Left hindlimb (tissue), 1 donor: ENCODE measurements around the gene KRTAP12-3.
"Not testable (repeated sequence)": the region's sequence is repeated elsewhere in the genome, so short reads cannot be mapped to it uniquely, and the experiment has no call there.

ENCODE experiments used
- DNase-seq: peaks from one replicate; pipeline ENCODE4 v3.0.0-alpha.2; 2018

KRTAP12-3 gene, protein sequence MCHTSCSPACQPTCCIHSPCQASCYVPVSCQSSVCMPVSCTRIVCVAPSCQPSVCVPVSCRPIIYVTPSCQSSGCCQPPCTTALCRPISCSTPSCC

DNA sequence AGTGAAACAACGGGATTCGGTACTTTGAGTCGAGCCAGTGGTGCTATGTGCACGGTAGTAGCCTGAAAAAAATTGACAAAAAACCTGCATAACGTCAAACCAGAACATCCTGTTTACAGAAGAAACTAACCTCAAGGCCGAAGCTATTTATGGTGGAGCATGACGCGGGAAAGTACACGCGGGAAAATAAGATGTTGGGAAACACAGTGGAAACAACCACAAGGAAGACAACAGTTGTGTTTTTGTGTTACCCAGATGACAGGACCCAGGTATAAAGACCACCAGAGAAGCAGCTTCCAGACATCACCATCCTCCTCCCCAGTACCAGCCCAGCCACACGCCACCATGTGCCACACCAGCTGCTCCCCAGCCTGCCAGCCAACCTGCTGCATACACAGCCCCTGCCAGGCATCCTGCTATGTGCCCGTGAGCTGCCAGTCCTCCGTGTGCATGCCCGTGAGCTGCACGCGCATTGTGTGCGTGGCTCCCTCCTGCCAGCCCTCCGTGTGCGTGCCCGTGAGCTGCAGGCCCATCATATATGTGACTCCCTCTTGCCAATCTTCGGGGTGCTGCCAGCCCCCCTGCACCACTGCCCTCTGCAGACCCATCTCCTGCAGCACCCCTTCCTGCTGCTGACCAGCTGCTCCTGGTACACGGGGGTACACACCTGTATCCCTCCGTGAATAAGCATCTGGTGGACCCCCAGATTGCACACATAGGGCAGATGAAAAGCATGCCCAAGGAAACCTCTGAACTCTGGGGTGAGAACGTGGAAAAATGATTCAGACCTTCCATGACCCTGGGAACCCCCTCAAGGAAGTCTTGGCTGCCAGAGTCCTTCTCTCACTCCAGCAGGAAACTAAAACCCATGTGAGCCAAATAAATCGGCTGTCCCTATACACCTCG is at the start of gene KRTAP12-3:
TSS of gene KRTAP12-3 (plus strand) at position 298 of the 906 bp plus-strand sequence. CDS start at position 346, 48 bp downstream.
- no peak for DNase-seq

DNA sequence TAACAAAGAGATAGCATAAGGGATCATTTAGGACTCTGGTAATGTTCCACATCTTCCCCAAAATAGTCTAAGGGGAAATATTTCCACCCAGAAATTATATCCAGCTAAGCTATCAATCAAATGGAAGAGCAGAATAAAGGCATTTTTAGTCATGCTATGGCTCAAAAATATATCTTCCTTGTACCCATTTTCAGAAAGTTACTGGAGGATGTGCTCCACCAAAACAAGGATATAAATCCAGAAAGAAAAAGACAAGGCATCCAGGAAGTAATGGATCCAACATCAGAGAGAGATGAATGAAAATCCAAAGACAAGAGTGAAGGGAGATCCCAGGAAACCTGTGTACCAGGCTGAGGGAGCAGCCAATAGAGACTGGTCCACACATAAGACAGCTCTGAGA is 48.5 kb upstream of the KRTAP12-3 start:
- DNase-seq = no peak

DNA sequence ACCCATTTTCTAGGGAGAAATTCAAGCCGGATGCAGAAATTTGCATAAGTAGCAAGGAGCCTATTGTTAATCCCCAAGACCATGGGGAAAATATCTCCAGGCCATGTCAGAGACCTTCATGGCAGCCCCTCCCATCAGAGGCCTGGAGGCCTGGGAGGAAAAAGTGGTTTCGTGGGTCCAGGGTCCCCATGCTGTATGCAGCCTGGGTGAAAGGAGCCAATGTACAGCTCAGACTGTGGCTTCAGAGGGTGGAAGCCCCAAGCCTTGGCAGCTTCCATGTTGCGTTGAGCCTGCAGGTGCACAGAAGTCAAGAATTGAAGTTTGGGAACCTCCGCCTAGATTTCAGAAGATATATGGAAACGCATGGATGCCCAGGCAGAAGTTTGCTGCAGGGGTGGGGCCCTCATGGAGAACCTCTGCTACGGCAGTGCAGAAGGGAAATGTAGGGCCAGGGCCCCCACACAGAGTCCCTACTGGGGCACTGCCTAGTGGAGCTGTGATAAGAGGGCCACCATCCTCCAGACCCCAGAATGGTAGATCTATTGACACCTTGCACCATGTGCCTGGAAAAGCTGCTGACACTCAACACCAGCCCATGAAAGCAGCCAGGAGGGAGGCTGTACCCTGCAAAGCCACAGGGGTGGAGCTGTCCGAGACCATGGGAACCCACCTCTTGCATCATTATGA is 47.4 kb upstream of the KRTAP12-3 start:
- DNase-seq = not testable (repeated sequence)

DNA sequence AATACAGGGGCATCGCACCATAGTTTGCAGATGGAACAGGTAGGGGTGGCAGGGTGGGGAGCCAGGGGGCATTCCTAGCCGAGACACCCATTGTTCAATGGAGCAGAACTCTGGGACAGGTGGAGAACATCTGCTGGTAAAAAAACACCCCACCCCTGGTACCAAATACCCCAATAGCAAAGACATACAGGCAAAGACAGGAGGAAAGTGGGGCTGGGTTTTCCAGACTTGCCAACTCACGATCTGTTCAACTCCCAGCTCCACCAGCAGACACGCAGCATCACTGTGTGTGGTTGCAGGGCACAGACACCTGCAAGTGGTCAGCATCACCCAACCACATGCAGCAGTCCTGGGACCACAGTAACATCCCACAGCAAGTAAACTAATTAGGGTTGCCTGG is 46.2 kb upstream of the KRTAP12-3 start:
- no peak for DNase-seq

DNA sequence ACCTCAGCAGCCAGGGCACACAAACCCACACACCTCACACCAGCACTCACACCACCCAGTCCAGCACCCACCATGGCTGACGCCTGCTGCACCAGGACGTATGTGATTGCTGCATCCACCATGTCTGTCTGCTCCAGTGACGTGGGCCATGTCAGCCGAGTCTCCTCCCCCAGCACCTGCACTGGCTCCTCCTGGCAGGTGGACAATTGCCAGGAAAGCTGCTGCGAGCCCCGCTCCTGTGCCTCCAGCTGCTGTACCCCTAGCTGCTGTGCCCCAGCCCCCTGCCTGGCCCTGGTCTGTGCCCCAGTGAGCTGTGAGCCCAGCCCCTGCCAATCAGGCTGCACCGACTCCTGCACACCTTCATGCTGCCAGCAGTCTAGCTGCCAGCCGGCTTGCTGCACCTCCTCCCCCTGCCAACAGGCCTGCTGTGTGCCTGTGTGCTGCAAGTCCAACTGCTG is 45.7 kb upstream of the KRTAP12-3 start, which contains the start of gene KRTAP10-8:
TSS of gene KRTAP10-8 (plus strand) at position 51 of the 458 bp plus-strand sequence. CDS start at position 73, 22 bp downstream.
- DNase-seq = no peak

DNA sequence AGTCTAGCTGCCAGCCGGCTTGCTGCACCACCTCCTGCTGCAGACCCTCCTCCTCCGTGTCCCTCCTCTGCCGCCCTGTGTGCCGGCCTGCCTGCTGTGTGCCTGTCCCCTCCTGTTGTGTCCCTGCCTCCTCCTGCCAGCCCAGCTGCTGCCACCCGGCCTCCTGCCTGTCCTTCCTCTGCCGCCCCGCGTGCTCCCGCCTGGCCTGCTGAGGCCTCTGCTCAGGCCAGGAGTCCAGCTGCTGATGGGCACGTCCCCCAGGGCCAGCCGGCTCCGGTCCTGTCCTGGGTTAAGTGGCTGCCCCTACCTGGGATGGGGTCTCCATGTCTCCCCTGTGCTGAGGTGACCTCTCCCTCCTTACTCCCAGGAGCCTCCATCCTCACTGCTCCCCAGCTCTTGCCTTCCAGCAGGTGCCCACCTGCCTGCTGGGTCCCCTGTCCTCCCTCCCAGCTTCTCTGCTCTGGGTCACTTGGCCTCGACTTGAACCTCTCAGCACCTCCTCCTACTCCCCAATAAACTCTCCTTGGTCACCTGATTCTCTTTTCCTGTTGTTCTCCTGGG is 45.0 kb upstream of the KRTAP12-3 start:
- DNase-seq = no peak

DNA sequence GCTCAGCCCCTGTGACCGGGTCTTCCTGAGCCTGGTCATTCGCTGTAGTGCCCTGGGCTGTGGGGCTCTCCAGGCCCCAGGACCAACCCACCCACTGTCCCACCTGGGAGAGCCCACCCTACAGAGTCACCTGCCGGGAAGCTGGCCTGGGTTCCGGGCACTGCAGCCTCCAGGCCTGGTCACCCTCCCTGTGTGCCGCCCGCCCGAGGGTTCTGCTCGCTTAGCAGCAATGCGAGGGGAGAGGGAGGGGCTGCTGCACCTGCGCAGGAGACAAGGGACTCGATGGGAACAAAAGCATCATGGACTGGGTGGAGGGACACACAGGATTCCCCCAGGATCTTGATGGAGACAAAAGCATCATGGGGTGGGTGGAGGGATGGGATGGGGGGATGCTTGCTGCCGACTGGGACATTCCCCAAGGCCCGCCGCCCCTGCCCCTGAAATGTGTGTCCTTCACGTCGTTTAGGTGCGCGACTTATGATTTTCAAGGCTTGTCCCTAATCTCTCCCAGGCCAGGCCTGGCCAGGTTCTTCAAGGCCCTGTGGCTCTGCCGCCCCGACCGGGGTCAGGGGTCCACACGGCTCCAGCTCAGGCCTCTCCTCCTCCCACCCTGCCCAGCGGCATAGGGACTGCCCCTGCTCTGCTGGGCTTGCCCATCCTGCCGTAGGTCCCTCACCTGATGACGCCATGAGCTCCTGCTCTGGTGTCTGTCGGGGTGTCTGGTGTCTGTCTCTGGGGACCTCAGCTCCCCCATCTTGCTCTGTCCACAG is 44.2 kb upstream of the KRTAP12-3 start:
- DNase-seq = no peak

DNA sequence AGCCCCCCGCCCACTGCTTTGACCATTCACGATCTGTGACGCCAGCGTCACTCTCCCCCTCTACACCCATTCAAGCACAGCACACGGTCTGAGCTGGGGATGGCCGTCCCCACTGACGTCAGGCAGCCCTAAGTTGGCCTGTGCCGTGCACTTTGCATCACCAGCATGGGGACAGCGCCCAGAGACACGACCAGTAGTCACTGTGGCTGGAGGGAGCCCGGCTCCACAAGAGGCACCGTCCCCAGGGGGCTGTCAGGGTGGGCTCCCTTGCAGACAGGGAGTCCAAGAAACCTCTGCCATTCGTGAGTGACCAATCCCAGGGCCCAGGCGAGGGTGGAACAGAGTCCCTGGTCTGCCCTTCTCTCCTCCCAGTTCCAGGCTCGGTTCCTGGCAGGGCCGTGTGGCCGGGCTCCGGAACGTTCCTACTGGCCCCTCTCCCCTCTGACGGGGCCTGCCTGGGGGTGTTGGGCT is 43.5 kb upstream of the KRTAP12-3 start:
- DNase-seq = no peak

DNA sequence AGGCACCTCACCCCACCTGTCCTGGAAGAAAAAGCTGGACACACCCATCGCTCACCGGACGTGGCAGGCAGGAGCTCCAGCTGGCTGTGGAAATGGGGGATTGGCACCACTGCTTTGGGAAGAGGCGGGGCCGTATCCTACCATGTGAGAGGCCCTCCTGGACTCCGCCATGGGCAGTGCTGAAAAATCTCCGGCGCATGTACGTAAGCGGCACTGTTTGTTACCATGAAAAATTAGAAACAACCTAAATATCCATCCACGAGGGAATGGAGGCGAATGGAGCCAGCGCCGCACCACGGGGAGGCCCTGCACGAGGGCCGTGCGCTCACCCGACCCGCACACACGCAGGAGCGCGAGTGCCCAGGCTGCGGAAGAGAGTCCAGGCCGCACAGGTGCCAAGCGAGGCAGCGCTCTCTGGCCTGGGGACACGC is 42.8 kb upstream of the KRTAP12-3 start:
- DNase-seq = no peak

DNA sequence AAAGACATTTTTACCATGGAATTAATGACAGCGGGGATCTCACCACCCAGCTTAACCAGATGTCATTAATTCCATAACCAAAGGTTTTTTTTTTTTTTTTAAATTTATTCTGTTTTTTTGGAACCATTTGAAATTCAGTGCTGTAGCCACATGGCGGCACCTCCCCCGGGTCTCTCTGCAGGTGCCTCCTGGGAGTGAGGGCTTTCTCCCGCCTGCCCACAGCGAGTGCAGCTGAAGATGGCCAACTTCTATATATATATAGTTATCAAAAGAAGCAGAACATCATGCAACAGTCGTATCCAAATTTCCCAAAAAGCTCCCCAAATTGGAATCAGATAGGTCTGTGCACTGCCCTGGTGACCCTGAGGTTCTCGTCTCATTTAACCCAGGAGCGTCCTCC is 42.3 kb upstream of the KRTAP12-3 start:
- no peak for DNase-seq

DNA sequence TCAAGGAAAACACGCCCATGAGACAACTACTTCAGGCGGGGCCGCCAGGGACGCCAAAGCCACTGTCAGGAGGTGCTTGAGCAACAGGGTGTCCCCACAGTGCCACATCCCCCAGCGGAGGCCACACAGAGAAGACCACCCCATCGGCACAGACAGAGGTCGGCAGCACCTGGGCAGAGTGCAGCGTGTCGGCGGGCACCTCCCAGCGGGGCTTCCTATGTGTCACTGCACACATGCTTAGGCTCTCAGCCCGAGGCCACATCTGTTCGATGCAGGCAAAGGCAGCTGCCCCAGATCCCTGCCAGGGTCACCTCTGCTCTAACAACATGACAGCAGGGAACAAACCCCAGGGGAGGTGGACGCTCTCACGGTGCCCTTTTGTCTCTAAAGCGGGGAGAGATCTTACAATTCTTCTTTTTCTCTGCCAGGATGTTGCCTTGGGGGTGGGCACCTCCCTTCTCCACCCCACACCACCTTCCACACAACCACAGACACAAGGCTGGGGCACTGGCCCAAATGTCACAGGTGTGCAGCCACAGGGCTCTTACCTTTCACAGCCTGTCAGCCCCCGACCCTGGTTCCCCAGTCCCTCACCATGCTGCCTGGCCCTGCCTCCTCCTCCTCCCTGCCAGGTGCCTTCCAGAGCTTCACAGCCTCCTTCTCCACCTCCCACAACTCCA is 41.7 kb upstream of the KRTAP12-3 start:
- DNase-seq = no peak

DNA sequence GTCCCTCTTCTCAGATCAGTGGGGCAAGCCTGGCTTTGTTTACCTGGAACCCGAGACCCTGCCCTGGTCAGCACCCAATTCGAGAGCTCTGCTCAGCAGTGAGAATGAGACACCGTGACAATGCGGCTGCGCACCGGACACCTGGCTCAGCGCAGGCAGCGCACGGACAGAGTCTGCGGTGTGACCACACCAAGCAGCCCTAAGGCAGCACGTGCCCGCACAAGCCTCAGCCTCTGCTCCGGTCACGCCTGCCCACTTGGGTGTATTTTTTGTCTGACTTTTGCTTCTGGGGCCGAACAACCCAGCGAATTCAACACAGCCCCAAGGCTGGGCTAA is 41.2 kb upstream of the KRTAP12-3 start:
- DNase-seq = no peak

DNA sequence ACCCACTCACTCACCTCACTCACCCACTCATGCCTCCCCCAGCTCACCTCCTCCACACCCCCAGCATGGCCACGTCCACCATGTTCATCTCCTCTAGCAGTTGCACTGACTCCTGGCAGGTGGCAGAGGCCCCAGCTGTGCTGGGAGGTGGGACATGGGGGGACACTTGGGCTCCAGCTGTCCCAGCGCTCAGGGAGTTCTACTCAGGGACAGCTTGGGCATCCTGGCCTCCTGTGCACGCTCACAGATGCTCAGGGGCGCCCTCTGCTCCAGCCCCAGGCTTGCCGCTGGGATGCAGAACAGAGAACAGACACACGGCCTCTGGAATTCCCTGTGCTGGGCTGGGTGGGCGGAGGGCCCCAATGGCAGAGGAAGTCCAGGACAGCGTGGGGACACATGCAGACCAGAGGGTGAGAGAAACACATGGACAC is 40.6 kb upstream of the KRTAP12-3 start:
- DNase-seq = no peak

DNA sequence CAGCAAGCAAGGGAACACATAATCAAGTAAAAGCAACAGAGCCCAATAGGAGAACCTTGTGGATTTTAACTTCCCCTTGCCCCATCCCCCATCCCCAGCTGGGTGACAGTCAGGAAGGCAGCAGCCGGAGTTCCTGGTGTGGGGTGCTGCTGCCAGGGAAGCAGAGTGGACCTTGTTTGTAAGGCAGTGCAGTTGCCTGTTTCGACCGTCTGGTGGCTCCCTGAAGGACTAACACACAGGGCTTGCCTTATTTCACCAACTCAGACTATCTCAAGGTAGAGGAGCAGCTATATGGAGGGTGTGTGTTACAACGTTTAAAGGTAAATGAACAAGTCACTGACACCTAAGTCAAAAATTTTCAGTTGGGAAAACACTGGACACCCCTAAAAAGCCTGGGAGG is 39.2 kb upstream of the KRTAP12-3 start:
- no peak for DNase-seq

DNA sequence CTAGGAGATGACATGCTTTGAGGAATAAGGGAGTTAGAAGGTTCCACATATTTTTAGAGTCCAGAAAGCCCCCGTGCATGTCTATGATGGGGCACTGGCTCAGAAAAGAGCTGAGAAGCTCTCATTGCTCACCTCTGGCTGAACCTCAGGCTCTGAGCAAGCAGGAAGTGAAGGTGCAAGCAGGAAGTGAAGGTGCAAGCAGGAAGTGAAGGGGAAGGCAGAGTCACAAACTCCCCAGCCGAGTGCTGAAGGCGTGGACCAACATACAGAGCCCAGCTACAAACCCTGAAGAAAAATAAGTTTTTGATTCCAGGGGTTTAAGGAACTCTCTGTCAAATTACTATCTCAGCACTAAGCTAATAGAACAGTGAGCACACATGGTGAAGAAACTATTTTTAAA is 38.8 kb upstream of the KRTAP12-3 start:
- no peak for DNase-seq

DNA sequence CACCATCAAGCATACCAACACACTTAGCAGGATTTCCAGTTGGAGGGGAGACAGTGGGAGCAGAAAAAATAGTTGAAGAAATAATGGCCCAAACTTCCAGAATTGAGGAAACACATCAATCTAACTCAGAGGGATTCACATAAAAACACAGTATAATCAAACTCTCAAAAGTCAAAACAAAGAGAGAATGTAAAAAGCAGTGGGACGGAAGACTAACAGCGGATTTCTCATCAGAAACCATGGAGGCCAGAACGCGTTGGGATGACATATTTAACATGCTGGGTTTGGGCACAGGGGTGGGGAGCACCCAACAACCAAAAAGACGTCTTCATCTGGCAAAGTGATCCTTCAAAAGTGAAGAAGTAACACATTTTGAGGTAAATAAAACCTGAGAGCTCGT is 37.8 kb upstream of the KRTAP12-3 start:
- no peak for DNase-seq

DNA sequence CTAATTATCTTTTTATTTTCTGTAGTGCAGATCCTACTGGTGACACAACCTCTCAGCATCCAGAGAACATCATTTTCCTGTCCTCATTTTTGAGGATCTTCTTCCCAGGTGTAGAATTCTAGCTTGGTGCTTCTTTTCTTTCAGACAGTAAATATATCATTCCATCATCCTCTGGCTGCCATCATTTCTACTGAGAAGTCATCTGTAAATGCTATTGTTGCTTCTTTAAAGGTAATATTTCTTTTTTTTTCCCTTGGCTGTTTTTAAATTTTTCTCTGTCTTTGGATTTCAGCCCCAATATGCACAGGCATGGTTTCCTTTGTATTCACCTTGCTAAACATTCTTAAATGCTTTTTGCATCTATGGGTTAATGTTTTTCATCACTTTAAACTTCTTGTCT is 34.2 kb upstream of the KRTAP12-3 start:
- DNase-seq = no peak

DNA sequence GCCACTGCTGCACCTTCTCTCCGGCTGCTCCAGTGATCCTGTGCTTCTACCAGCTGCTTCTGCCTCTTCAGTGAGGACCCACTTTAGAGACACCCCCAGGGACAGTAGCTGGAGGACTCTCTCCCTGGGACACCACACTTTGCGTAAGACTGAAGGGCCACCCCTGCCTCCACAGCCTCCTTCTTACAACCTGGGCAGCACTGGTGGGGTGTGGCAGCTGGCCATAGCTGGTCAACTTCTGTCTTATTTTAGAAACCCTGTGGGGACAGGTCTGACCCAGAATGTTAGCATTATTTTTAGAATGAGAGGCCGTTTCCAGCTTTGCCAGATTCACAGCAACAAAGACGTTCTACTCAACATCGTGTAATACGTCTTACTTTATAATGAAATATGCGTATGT is 32.0 kb upstream of the KRTAP12-3 start:
- no peak for DNase-seq

DNA sequence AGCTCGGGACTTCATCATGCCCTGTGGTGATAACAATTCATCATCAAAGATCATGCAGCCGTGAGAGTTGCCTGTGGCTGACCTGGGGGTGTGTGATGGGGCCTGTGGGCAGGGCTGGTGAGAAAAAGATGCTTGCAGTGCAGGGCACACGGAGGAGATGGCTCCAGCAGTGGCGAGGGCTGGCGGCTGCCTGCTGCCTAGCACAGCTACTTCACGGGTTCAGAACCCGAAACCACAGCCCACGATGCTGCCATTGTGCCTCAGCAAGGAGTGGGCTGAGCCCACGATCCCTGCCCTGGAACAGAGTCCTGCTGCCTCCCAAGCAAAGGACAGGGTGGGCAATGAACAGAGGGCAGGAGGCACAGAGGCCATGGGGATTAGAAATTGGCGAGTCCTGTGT is 31.5 kb upstream of the KRTAP12-3 start:
- DNase-seq = no peak

DNA sequence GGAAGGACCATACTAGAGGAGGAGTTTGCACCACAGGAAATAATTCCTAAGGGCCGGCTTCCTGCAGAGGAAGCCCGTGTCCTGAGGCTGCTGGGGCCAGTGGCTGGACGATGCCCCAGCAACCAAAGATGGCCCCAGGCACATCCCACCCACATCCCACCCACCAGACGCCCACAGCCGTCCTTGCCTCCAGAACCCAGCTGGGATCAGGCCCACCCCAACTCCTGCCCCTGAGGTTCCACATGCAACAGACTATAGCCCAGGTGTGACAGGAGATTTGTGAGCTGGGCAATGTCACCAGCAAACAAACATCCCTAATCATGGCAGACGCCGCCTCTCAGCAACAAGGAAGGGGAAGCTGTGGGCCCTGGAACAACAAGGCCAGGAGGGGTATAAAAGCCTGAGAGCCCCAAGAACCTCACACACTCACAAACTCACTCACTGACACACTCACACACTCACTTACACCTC is 31.0 kb upstream of the KRTAP12-3 start, which contains the start of gene KRTAP10-9:
TSS of gene KRTAP10-9 (plus strand) at position 421 of the 471 bp plus-strand sequence. CDS start 79 bp downstream, outside the sequence.
- DNase-seq = no peak

DNA sequence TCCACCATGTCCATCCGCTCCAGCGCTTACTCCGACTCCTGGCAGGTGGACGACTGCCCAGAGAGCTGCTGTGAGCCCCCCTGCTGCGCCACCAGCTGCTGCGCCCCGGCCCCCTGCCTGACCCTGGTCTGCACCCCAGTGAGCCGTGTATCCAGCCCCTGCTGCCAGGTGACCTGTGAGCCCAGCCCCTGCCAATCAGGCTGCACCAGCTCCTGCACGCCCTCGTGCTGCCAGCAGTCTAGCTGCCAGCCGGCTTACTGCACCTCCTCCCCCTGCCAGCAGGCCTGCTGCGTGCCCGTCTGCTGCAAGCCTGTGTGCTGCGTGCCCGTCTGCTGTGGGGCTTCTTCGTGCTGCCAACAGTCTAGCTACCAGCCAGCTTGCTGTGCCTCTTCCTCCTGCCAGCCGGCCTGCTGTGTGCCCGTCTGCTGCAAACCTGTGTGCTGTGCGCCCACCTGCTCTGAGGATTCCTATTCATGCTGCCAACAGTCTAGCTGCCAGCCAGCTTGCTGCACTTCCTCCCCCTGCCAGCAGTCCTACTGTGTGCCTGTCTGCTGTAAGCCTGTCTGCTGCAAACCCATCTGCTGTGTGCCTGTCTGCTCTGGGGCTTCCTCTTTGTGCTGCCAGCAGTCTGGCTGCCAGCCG is 30.4 kb upstream of the KRTAP12-3 start:
- not testable (repeated sequence) for DNase-seq
